T-helper 22 cell (primary cell): ENCODE data around the gene LAMB1.
"Not testable (repeated sequence)": the region's sequence is repeated elsewhere in the genome, so short reads cannot be mapped to it uniquely, and the experiment has no call there.

Source experiments
- DNase-seq: peaks from one replicate; pipeline ENCODE4 v3.0.0-alpha.2; 2020; ENCODE audit warnings: low read depth

The LAMB1 gene

DNA sequence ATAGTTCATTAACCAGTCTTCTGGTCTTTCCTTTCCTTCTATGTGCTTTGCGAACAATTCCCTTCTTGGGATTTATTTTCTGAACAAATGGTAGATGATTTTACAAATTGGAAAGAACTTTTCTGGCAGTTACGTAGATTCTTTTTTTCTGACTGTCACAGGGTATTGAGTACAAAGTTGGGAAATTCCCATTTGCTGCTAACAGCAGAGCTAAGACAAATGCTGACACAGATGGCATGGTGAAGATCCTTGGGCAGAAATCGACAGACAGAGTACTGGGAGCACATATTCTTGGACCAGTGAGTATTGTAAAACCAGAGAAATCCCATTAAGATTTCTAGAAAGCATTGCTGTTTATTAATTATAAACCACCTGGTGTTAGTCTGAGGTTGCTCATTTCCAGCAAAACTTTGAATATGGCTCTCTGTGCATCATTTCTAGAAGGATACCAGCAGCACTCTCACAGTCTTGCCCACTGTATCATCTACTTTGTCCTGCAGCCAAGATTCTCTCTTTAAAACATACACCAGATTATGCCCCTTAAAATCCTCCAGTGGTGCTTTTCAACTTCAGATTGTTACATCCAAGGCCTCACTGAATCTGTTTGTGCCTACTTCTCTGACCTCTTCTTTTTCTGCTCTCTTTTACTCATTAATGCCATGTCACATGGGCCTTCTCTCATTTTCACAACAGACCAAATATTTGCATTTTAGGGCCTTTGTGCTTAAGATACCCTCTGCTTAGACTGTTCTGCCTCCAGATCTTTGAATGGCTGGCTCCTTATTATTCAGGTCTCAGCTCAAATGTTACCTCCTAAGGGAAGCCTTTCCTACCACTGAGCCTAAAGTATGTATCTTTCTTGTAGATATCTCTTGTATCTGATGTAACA, 85.0 kb downstream of the LAMB1 start:
- DNase-seq = no peak

DNA sequence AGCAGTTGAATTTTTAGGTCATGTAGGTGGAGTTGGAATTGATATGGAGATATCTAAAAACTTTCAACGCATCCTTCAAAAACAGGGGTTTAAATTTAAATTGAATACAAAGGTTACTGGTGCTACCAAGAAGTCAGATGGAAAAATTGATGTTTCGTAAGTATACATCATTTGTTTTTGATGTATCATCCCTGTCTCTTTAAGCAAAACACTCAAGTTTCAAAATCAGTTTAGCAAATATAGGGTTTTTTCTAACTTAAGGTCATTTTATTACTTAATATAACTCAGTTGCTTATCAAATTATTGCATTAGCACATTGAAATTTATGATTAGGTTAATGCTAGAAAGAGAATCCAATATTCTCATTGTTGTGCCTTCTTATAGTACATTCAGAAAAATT, 87.4 kb downstream of the LAMB1 start:
- no peak for DNase-seq

DNA sequence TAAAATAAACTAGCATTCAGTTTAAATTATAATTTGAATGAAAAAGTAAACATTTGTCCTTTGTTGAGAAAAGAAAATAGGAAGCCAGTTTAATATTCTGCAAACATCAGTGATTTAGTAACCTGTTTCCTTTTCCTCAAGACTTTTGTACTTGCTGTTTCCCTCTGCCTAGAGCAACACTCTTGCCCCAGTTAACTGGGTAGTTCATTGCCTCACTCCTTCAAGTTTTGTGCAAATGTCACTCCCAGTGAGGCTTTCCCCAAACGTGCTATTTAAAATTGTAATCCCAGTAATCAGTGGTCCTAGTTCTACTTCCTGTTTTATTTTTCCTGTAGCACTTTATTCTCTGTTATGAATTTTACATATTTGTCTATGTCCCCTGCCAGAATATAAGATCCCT, 88.1 kb downstream of the LAMB1 start:
- no peak for DNase-seq

DNA sequence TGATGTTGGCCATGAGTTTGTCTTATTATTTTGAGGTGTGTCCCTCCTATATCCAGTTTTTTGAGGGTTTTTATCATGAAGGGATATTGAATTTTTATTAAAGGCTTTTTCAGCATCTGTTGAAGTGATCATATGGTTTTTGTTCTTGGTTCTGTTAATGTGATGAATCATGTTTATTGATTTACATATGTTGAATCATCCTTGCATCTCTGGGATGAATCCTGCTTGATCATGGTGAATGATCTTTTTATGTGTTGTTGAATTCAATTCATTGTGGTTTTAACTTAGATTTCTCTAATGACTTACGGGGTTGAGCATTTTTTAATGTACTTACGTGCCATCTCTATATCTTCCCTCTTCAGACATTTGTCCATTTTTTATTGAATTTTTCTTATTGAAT, 89.1 kb downstream of the LAMB1 start:
- DNase-seq = no peak

DNA sequence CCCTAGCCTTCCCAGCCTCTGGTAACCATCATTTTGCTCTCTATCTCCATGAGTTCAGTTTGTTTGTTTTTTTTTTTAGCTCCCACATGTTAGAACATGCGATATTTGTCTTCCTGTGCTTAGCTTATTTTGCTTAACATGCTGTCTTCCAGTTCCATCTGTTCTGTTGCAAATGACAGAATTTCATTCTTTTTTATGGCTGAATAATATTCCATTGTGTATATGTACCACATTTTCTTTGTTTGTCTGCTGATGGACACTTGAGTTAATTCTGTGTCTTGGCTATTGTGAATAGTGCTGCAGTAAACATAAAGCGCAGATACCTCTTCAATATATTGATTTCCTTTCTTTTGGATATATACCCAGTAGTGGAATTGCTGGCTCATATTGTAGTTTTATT, 91.0 kb downstream of the LAMB1 start:
- DNase-seq = no peak

DNA sequence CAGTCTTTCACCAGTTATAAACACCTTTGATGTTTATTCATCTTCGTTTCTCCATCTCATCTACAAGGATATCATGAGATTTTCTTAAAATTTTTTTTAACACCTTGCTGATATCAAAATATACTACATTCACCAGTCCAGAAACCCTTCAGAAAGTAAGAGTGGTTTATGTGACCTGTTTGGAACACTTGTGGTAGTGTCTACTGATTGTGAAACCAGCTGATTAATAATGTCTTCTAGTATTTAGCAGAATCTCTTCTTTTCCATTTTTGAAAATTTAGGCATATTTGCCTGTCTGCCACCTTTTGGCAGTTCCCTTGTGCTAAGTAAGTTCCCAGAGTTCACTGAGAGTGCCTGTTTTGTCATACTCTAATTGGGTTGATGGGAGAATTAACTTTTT, 93.5 kb downstream of the LAMB1 start:
- no peak for DNase-seq

DNA sequence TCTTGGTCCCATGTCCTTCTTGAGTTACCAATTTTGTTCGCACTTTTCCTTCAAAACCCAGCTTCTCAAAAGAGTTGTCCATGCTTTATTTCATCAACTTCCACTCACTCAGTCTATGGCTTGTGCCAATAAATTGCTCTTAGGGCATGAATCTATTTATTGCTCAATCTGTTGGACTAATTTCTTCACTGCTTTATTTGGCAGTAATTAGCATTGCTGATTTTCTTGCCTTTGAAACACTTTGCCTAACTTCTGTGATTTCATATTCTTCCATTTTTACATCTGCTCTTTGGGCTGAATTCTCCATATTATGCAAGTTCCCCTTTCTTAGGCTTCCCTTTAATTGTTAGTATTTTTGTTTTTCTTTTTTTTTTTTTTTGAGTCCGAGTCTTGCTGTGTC, 95.2 kb downstream of the LAMB1 start:
- no peak for DNase-seq

DNA sequence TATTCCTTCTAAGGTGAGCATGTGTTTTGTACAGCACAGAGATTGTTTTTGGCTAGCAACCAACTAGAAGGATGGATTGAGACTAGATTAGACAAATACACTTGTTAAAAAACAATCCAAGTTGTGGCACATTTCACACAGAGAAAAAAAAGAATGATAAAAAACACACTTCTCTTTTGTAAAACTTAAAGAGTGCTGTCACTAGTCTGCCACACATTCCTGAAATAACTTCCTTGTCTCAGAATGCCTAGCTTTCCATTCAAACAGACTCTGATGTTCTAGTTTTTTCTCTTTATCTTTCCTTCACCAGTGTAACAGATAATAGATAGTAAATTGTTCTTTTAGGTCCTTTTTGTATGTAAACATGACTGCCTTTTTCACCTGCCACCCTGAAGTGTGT, 100.6 kb downstream of the LAMB1 start:
- no peak for DNase-seq

DNA sequence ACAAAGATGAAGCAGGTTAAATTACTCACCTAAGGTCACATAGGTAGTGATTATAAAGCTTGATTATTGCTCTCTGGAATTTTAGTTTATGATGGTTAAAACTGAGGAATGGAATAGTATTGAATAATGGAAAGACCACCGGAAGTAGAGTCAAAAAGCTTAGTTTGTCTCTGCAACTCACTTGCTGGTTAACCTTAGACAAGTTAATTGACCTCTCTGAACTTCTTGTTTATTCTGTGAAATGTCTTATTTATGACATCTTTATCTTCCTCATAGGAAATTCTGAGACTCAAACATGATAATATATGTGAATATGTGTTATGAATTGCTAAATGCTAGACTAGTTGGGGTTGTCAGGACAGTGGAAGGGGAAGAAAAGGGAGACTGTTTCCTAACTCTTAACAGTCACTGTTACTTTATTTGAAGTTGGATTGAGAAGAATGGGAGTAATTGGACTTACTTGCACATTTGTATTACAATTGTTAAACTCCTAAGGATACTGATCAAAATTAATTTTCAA, 102.4 kb downstream of the LAMB1 start:
- DNase-seq = no peak

DNA sequence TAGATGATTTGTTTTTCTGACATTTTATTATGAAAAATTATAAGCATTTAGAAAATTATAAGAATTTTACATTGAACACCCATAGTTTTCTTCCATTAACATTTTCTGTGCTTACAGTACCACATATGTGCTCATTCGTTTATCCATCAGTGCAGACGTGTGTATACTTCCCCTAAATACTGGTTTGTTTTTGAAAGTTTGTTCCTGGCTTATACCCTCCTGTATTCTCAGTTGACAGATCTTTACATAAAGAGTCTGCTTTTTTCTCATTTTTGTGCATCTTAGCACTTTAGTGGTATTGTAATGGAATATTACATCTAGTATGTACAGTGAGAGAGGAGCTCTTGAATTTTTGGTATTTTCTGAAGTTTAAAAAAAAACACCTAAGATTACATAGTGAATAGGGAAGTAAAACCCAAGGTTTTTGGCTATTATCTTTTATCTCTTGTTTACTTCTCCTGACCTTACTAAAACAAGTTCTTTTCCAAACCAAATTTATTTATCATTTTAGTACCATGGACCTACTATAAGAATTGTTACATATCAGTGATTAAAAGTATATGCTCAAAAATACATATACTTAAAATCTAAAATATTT, 103.9 kb downstream of the LAMB1 start:
- DNase-seq = no peak

DNA sequence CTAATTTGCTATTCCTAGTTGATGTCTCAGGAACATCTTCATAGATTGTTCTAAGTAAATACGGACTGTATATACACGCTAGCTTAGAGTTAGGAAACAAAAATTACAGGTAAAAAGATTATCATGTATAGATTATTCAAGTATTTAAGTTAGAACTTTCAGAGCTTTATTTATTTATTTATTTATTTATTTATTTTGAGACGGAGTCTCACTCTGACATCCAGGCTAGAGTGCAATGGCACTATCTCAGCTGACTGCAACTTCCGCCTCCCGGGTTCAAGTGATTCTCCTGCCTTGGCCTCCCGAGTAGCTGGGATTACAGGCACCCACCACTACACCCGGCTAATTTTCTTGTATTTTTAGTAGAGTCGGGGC, 110.6 kb downstream of the LAMB1 start:
- not testable (repeated sequence) for DNase-seq

DNA sequence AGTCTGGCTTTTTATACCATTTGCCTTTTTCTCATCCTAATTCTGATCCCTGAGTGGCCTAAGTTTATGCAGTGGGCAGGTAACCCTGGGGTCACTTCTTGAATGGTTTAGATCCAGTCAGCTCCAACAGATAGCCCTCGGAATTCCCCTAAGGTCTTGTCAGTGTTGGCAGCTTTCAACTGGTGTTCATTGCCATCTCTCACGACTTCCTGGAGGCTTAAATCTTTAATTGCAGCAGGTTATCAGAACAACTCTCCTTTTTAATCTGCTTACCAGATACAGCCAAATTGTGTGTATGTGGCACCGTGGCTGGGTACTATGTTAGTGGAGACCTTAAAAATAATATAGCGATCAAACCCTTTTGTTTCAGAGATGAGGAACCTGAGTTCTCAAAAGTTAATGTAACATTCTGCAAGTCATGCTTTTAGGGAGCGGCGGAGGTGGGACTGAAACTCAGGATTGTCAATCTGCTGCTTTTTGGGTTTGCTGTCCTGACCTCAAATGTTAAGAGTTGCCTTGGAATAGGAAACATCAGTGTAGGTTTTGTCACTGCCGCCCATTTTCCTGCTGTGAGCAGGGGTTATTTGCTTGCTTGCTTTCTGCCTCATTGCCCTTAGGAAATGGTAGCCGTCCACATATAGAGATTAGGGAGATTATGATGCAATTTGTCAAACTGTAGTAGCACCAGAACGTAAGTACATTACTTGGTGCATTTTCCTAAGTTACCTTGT, 111.2 kb downstream of the LAMB1 start:
- DNase-seq = no peak

DNA sequence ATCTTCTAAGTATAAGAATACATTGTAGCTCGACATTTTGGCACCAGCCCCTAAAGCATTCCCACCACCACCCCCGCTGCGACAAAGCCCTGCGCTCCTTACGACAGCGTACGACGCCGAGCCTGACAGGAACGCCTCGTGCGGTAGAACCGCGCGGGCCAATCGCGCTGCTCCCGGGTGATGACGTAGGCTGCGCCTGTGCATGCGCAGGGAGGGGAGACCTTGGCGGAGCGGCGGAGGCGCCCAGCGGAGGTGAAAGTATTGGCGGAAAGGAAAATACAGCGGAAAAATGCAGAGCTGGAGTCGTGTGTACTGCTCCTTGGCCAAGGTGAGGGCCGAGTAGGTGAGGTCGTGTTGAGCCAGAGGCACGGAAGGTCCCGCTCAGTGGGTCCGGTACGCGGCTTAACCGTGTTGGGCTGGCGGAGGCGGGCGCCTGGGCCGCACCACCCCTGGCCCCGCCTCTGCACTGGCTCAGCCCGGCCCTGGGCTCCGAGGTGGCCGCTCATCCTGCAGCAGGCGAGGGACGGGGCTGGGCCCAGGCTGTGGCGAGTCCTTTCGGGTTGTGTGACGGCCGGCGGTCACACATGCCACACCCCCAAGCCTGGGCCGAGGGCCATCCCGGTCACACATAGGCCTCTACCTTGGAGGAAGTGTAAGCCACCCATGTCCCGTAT, 111.9 kb downstream of the LAMB1 start, which contains the start of gene DLD:
TSS of gene DLD (plus strand) at position 222 of the 674 bp plus-strand sequence. CDS start at position 290, 68 bp downstream.
- DNase-seq = peak; percentile 87

DNA sequence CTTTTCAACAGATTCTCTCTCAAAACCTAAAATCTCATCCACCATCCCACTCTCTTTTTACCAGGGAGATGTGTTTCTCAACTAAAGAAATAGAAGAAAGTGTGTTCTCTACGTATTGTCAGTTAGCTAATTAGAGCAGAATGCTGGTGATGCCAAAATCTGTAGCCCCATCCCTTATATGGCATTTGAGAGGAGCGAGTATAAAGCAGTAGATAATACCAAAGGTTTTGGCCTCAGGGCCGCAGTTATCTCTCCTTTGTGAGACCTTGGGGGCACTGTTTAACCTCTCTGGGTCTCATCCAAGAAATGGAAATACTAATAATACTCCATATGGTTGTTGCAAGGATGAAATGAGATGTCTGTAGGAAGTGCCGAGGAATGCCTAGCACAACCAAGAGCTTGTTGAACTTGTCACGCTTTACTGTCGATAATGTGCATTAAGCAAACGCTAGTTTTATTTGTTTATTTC, 112.4 kb downstream of the LAMB1 start:
- DNase-seq = no peak

DNA sequence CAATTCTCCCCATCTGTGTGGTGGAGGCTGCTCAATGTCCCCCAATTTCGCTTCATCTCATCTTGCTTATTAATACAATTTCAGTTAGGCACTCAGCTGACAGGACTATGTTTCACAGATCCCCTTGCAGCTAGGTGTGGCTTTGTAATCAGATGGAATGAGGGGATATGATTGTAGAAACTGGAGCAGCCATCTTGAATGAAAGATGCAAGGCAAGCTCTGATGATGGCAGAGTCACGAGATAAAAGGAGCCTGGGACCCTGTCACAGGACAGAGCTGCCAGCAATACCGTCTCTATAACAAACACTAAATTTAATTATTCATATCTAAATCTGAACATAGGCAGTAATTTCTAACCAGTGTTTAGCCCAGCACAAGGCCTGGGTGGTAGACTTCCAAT, 113.0 kb downstream of the LAMB1 start:
- no peak for DNase-seq

DNA sequence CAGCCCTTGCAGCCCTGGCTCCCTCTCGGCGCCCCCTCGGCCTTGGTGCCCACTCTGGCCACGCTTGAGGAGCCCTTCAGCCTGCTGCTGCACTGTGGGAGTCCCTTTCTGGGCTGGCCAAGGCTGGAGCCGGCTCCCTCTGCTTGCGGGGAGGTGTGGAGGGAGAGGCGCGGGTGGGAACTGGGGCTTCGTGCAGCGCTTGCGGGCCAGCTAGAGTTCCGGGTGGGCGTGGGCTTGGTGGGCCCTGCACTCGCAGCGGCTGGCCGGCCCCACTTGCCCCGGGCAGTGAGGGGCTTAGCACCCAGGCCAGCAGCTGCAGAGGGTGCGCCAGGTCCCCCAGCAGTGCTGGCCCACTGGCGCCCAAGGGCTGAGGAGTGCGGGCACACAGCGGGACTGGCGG, 115.1 kb downstream of the LAMB1 start:
- DNase-seq = not testable (repeated sequence)

DNA sequence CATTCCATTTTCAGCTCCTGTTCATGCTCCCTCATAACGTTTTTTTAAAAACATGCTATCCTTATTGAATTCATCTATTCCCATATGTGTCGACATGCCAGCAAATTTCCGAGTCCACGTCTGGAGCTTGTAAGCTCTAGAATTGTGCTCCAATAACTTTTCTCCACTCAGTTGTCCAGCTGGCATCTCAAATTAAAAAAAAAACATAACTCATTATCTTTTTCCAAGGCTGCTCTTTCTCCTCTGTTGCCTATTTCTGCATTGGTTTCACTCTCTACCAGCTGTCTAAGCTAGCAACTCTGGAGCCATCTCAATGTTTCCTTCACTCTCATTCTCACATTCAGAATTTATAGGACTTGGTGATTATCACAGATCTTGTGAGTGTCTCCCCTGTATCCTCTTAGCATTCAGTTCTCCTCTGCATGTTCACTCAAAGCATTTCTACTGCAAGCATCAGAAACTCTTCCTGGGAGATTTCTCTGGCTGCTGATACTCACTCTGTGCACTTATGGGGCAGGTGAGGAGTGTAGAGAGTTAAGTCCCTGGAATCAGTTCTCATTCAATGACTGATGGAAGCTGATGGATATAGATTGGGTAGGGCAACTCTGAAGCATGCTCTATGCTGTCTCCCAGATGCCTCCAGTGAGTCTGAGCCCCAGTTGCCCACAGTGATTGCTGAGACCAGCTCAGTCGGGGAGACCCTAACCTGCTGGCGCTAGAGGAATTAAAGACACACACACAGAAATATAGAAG, 118.7 kb downstream of the LAMB1 start:
- DNase-seq = no peak

DNA sequence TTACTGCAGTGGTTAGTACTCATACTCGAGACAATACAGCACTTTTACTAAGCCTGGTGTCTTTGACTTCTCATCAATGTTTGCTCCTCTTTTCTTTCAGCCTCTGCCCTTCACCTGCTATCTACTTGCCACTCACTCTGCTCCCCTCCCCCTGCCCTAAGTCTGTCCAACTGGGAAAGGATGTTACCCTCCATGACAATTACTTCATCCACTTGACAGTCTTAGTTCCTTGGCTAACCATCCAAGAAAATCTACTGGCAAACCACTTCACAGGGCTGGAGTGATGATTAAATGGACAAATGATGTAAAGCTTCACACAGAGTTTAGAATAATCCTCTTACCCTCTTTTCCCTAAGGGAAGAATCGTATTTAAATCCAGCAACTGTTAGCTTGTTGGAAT, 120.2 kb downstream of the LAMB1 start:
- DNase-seq = no peak

DNA sequence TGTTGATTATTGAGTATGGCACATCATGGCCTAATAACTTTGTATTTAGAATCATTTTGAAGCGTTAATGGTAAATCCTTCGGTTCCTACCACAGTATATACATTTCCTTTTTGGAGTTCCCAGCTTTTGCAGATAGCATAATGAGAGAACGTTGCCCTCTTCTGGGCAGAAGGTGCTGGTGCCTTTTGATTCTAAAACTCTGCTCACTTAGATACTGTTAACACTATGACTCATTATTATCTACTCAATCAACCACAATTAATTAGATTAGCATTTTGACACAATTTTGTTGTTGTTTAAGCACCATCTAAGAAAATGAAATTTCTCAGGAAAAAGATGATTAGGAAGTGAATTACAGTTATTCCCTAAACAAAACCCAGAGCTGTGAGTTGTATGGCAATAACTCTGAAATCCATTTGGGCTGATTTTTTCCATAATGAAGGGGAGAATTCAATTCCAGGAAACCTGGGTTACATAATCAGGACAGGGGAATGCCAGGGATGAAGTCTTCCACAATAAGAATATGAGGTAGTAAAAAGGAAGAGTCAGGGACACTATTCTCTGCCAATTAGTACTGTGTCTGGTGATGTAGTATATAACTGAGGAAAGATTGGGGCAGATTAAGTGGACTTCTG, 123.4 kb downstream of the LAMB1 start:
- DNase-seq = peak; percentile 25

DNA sequence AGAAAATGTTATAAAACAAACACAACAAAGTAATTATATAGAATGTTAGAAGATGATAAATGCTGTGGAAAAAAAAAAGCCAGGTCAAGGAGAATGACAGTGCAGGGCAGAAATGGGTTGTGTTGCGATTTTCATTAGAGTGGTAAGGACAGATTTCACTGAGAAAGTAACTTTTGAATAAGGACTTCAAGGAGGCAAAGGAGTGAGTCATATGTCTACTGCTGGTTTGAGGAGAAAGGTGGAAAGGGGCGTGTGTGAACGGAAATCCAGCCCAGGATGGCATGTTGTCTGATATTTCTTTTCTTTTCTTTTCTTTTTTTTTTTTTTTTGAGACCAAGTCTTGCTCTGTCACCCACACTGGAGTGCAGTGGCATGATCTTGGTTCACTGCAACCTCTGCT, 124.3 kb downstream of the LAMB1 start:
- DNase-seq = no peak
